ENCODE measurements around the gene VPS4A. TPM values are rescaled to one million over a fixed set of nuclear protein-coding genes. Genes with fewer than 3 reads are reported as not detected.

The VPS4A gene
- total and polyA plus RNA-seq, 12 donors: 28.1 to 55.1 (median 34.6) TPM

GRCh38 chr16:69276148-69277115 lies 34.7 kb upstream of the VPS4A start:
- H3K27me3 ChIP-seq: no peaks in the 10 kb centered on the region
- H3K9me3 ChIP-seq (replicated peaks in 1 of 3): no peaks in the 10 kb centered on the region
- intact Hi-C loops (cut with DNase I): no loop called here
- no peak overlapping the region for H3K4me3 ChIP-seq
- no peak for TF ChIP-seq CTCF (IDR thresholded peaks at IDR 0.05)
- no peak for TF ChIP-seq POLR2A (IDR thresholded peaks at IDR 0.05)
- H3K27ac ChIP-seq: peak overlapping the region in 1 of 5 donors; percentile 13
- DNase-seq: peak in 6 of 7 donors; percentile 37 to 75 (median 58)
- WGBS, 4 donors: 49 to 56% (median 49%) methylated on average over 7 of the region's 7 CpGs
- H3K36me3 ChIP-seq (replicated peaks in 1 of 2): peaks cover 0 to 4% of the 10 kb centered on the region in 2 donors
- peaks cover 0 to 13% of the 10 kb centered on the region in 2 donors for H3K4me1 ChIP-seq (replicated peaks in 1 of 2)

GRCh38 chr16:69277413-69277812 lies 33.7 kb upstream of the VPS4A start:
- no peak for TF ChIP-seq CTCF (IDR thresholded peaks at IDR 0.05)
- no peak for TF ChIP-seq POLR2A (IDR thresholded peaks at IDR 0.05)
- Histone ChIP-seq H3K4me3 (no peak overlapping the region), H3K27me3 (no peaks in the 10 kb centered on the region), H3K4me1 (replicated peaks in 1 of 2) (peaks cover 0 to 13% of the 10 kb centered on the region in 2 donors), H3K9me3 (replicated peaks in 1 of 3) (no peaks in the 10 kb centered on the region), H3K27ac (no peak overlapping the region), H3K36me3 (replicated peaks in 1 of 2) (peaks cover 0 to 4% of the 10 kb centered on the region in 2 donors)
- intact Hi-C loops (cut with DNase I): no loop called here
- 81 to 86% (median 84%) methylated on average over 1 of the region's 1 CpG for whole genome bisulfite sequencing, 4 donors
- no peak for DNase-seq

GRCh38 chr16:69283851-69284250 lies 27.3 kb upstream of the VPS4A start:
- peaks cover 0 to 10% of the 10 kb centered on the region in 2 donors for H3K4me1 ChIP-seq (replicated peaks in 1 of 2)
- intact Hi-C loops (cut with DNase I): no loop called here
- H3K36me3 ChIP-seq (replicated peaks in 1 of 2): no peaks in the 10 kb centered on the region
- TF ChIP-seq POLR2A (IDR thresholded peaks at IDR 0.05) (no peak), CTCF (IDR thresholded peaks at IDR 0.05) (no peak)
- no peaks in the 10 kb centered on the region for H3K9me3 ChIP-seq (replicated peaks in 1 of 3)
- no peak for DNase-seq
- H3K27me3 ChIP-seq: no peaks in the 10 kb centered on the region
- 56 to 71% (median 67%) methylated on average over 4 of the region's 4 CpGs for WGBS, 4 donors
- no peak overlapping the region for H3K4me3 ChIP-seq
- no peak overlapping the region for H3K27ac ChIP-seq

- TF ChIP-seq CTCF (IDR thresholded peaks at IDR 0.05) (no peak), POLR2A (IDR thresholded peaks at IDR 0.05) (no peak)
- Histone ChIP-seq H3K4me1 (replicated peaks in 1 of 2) (peaks cover 0 to 10% of the 10 kb centered on the region in 2 donors), H3K9me3 (replicated peaks in 1 of 3) (no peaks in the 10 kb centered on the region), H3K36me3 (replicated peaks in 1 of 2) (no peaks in the 10 kb centered on the region), H3K4me3 (no peak overlapping the region), H3K27me3 (no peaks in the 10 kb centered on the region), H3K27ac (no peak overlapping the region)
- intact Hi-C loops (cut with DNase I): loop anchor here in 1 of 2 donors (5.0 kb wide), 1 partner anchor 133 kb away; no protein-coding TSS in a partner anchor
- no peak for DNase-seq
- 67 to 80% (median 75%) methylated on average over 4 of the region's 4 CpGs for whole genome bisulfite sequencing, 4 donors
Measured at GRCh38 chr16:69285240-69285639, 25.9 kb upstream of the VPS4A start.
